Vagina (tissue), 2 donors: ENCODE results near the gene CTNNB1.

ENCODE experiments used
- POLR2A ChIP-seq, 2 donors: fragments of 450-650 bp; IDR thresholded peaks; one replicate each; pipeline ENCODE4 v1.6.1; 2017; ENCODE audit warnings: antibody characterized with exemption in 2 of 2, mild to moderate bottlenecking in 2 of 2, moderate library complexity in 2 of 2
- TF ChIP-seq, protein P1 (sequence below), 3 experiments: fragments of 450-650 bp in 2 of 3; fragments of 200-600 bp in 1 of 3; sonication (generic) in 1 of 3; IDR thresholded peaks; one replicate each; pipeline ENCODE4 v1.5.1; 2017 to 2019; ENCODE audit warnings: antibody characterized with exemption in 3 of 3, mild to moderate bottlenecking in 2 of 3, moderate library complexity in 2 of 3

DNA sequence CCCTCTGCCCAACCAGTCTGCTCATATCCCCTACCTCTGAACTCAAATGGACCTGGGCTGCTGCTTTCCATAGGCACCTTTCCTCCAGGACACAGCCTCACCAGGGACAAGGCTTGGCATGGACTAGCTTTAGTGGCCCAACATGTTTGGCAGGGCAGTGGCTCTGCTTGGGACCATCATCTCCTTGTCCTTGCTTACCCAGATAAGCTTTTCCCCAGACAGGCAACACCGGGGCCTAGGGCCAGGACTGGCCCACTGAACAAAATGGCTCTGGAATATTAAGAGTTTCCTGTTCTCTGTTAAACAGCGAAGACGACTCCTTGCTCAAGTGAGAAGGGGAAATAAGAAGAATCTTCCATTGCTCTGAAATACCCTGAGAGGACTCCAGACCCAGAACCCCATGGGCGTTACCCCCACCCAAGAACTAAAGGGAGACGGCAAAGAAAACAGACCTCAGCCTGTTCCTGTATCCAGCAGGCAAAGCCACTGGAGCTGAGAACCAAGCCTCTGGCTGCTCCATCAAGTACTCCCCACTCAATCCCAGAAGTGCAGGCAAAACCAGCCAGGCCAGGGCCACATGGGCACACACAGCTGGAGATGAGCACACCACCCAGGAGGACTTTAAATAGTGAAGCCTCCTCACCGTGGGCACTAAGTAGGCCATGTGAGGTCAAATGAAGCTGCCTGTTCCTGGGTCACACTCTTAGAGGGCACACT is 45.5 kb downstream of the CTNNB1 start:
- TF ChIP-seq, protein P1, sequence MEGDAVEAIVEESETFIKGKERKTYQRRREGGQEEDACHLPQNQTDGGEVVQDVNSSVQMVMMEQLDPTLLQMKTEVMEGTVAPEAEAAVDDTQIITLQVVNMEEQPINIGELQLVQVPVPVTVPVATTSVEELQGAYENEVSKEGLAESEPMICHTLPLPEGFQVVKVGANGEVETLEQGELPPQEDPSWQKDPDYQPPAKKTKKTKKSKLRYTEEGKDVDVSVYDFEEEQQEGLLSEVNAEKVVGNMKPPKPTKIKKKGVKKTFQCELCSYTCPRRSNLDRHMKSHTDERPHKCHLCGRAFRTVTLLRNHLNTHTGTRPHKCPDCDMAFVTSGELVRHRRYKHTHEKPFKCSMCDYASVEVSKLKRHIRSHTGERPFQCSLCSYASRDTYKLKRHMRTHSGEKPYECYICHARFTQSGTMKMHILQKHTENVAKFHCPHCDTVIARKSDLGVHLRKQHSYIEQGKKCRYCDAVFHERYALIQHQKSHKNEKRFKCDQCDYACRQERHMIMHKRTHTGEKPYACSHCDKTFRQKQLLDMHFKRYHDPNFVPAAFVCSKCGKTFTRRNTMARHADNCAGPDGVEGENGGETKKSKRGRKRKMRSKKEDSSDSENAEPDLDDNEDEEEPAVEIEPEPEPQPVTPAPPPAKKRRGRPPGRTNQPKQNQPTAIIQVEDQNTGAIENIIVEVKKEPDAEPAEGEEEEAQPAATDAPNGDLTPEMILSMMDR (IDR thresholded peaks at IDR 0.05), result no peak
- no peak for TF ChIP-seq POLR2A (IDR thresholded peaks at IDR 0.05)
